WTC11 (cell line): ENCODE results near the gene RBM15. TPM values are rescaled to one million over a fixed set of nuclear protein-coding genes. Genes with fewer than 3 reads are reported as not detected.

Source experiments
- ATAC-seq: fragments of 200-7000 bp; cut with Tn5 transposase; 2 replicates; pipeline ENCODE4 v1.10.0; 2021; ENCODE audit warnings: mild to moderate bottlenecking, moderate library complexity
- CTCF ChIA-PET: fragments of 300-600 bp; sonication (Branson Sonifier 250); formaldehyde crosslinking; loops from one replicate; lab custom pipeline; 2021; ENCODE audit warnings: antibody characterized with exemption; lab: Charles Lee
- POLR2A ChIA-PET: fragments of 350-600 bp; sonication (Branson Sonifier 250); formaldehyde crosslinking; loops from one replicate; lab custom pipeline; 2021; ENCODE audit warnings: antibody characterized with exemption; lab: Charles Lee
- DNase-seq: peaks from one replicate; pipeline ENCODE4 v3.0.0; 2021; ENCODE audit warnings: low spot score
- H3K27ac Mint-ChIP-seq: 2 replicates; pipeline ENCODE4 v1.8.0; 2021; ENCODE audit warnings: mixed read lengths
- H3K27me3 Mint-ChIP-seq: 2 replicates; pipeline ENCODE4 v1.8.0; 2021; ENCODE audit warnings: low read depth, mild to moderate bottlenecking, moderate library complexity, mixed read lengths
- H3K36me3 Mint-ChIP-seq: 2 replicates; pipeline ENCODE4 v1.8.0; 2021; ENCODE audit warnings: mixed read lengths
- H3K4me1 Mint-ChIP-seq: 2 replicates; pipeline ENCODE4 v1.8.0; 2022; ENCODE audit warnings: mixed read lengths
- H3K4me3 Mint-ChIP-seq: 2 replicates; pipeline ENCODE4 v1.8.0; 2021; ENCODE audit warnings: mild to moderate bottlenecking, moderate library complexity, mixed read lengths
- H3K9me3 Mint-ChIP-seq: 2 replicates; pipeline ENCODE4 v1.8.0; 2021; ENCODE audit warnings: mixed read lengths
- ATF1 ChIP-seq: sonication (generic); formaldehyde crosslinking; IDR thresholded peaks from 2 replicates; pipeline ENCODE4 v1.8.1; 2023; ENCODE audit warnings: mild to moderate bottlenecking, moderate library complexity, missing genetic modification reagents
- FOXP1 ChIP-seq: sonication (generic); formaldehyde crosslinking; IDR thresholded peaks from 2 replicates; pipeline ENCODE4 v1.8.0; 2022; ENCODE audit warnings: missing genetic modification reagents, mild to moderate bottlenecking, moderate library complexity, borderline replicate concordance
- GABPB1 ChIP-seq: sonication (generic); formaldehyde crosslinking; IDR thresholded peaks from 2 replicates; pipeline ENCODE4 v1.8.1; 2023; ENCODE audit warnings: mild to moderate bottlenecking, missing genetic modification reagents
- IRF1 ChIP-seq: sonication (generic); formaldehyde crosslinking; IDR thresholded peaks from 2 replicates; pipeline ENCODE4 v1.8.0; 2023; ENCODE audit warnings: missing genetic modification reagents
- JAZF1 ChIP-seq: fragments of 250-450 bp; sonication (Bioruptor Pico); IDR thresholded peaks from 2 replicates; pipeline ENCODE4 v1.9.0; 2021; ENCODE audit warnings: moderate library complexity, mild to moderate bottlenecking, inconsistent platforms
- MAX ChIP-seq: sonication (generic); formaldehyde crosslinking; IDR thresholded peaks from 2 replicates; pipeline ENCODE4 v1.8.0; 2022; ENCODE audit warnings: mild to moderate bottlenecking, missing genetic modification reagents
- NFYB ChIP-seq: sonication (generic); formaldehyde crosslinking; conservative IDR thresholded peaks from 2 replicates; pipeline ENCODE4 v1.8.0; 2022; ENCODE audit warnings: low read depth, missing genetic modification reagents
- RORB ChIP-seq: fragments of 250-450 bp; sonication (Bioruptor Pico); IDR thresholded peaks from 2 replicates; pipeline ENCODE4 v1.9.0; 2021; ENCODE audit warnings: mild to moderate bottlenecking
- SOX15 ChIP-seq: fragments of 250-450 bp; sonication (Bioruptor Pico); IDR thresholded peaks from 2 replicates; pipeline ENCODE4 v1.9.0; 2021; ENCODE audit warnings: mild to moderate bottlenecking
- SP1 ChIP-seq: sonication (generic); formaldehyde crosslinking; conservative IDR thresholded peaks from 2 replicates; pipeline ENCODE4 v1.8.1; 2022; ENCODE audit warnings: missing genetic modification reagents
- TCF7 ChIP-seq: sonication (generic); formaldehyde crosslinking; IDR thresholded peaks from 2 replicates; pipeline ENCODE4 v1.8.0; 2022; ENCODE audit warnings: mild to moderate bottlenecking, low read depth, missing genetic modification reagents, moderate library complexity
- TEAD1 ChIP-seq: sonication (generic); formaldehyde crosslinking; IDR thresholded peaks from 2 replicates; pipeline ENCODE4 v1.8.0; 2022; ENCODE audit warnings: mild to moderate bottlenecking, missing genetic modification reagents
- ZBTB21 ChIP-seq: sonication (generic); formaldehyde crosslinking; IDR thresholded peaks from 2 replicates; pipeline ENCODE4 v1.8.1; 2023; ENCODE audit warnings: mild to moderate bottlenecking, missing genetic modification reagents, borderline replicate concordance
- ZMAT4 ChIP-seq: fragments of 250-450 bp; sonication (Bioruptor Pico); IDR thresholded peaks from 2 replicates; pipeline ENCODE4 v1.9.0; 2021; ENCODE audit warnings: mild to moderate bottlenecking
- ZNF138 ChIP-seq: sonication (generic); formaldehyde crosslinking; conservative IDR thresholded peaks from 2 replicates; pipeline ENCODE4 v1.8.1; 2022; ENCODE audit warnings: mild to moderate bottlenecking, moderate library complexity, missing genetic modification reagents
- ZNF232 ChIP-seq: sonication (generic); formaldehyde crosslinking; IDR thresholded peaks from 2 replicates; pipeline ENCODE4 v1.8.0; 2022; ENCODE audit warnings: mild to moderate bottlenecking, missing genetic modification reagents
- ZNF281 ChIP-seq: sonication (generic); formaldehyde crosslinking; IDR thresholded peaks from 2 replicates; pipeline ENCODE4 v1.8.0; 2023; ENCODE audit warnings: mild to moderate bottlenecking, missing genetic modification reagents
- ZNF317 ChIP-seq: sonication (generic); formaldehyde crosslinking; IDR thresholded peaks from 2 replicates; pipeline ENCODE4 v1.8.1; 2023; ENCODE audit warnings: low read depth, mild to moderate bottlenecking, moderate library complexity, missing genetic modification reagents, borderline replicate concordance
- ZSCAN18 ChIP-seq: fragments of 250-450 bp; sonication (Bioruptor Pico); IDR thresholded peaks from 2 replicates; pipeline ENCODE4 v2.1.2; 2022; ENCODE audit warnings: mild to moderate bottlenecking, moderate library complexity
- total RNA-seq: library from RNA; stranded (reverse); gene quantifications from 3 replicates; pipeline ENCODE4 v1.2.3, GENCODE V29; 2021

Gene RBM15
- total RNA-seq, 1 experiment from 2014 or later: 50.6 TPM

- no peak for ATAC-seq
- H3K27ac Mint-ChIP-seq: no peak overlapping the region
- CTCF ChIA-PET: interaction anchor here (1.4 to 4.2 kb wide), 2 partner anchors 10 to 95 kb away, joined by 7 to 17 read pairs; no protein-coding TSS in a partner anchor
- peaks cover 10% of the 10 kb centered on the region for H3K27me3 Mint-ChIP-seq
- POLR2A ChIA-PET: interaction anchor here (0.5 kb wide), 1 partner anchor 151 kb away, joined by 3 read pairs; no protein-coding TSS in a partner anchor
- H3K9me3 Mint-ChIP-seq: no peaks in the 10 kb centered on the region
- H3K4me1 Mint-ChIP-seq: no peaks in the 10 kb centered on the region
- no peak for DNase-seq
- H3K4me3 Mint-ChIP-seq: no peak overlapping the region
- no peaks in the 10 kb centered on the region for H3K36me3 Mint-ChIP-seq
- no peak for TF ChIP-seq TEAD1 (CRISPR knock-in tag)
- TF ChIP-seq ZBTB21 (CRISPR knock-in tag): no peak
- no peak for TF ChIP-seq TCF7
- no peak for TF ChIP-seq ZMAT4
- TF ChIP-seq ATF1 (CRISPR knock-in tag): no peak
- no peak for TF ChIP-seq ZNF317 (CRISPR knock-in tag)
- no peak for TF ChIP-seq SOX15 (CRISPR knock-in tag)
- no peak for TF ChIP-seq ZSCAN18 (CRISPR knock-in tag)
- TF ChIP-seq GABPB1: no peak
- TF ChIP-seq ZNF232: no peak
- no peak for TF ChIP-seq ZNF138 (CRISPR knock-in tag)
- no peak for TF ChIP-seq IRF1 (CRISPR knock-in tag)
- TF ChIP-seq MAX (CRISPR knock-in tag): no peak
- TF ChIP-seq NFYB (CRISPR knock-in tag): no peak
- TF ChIP-seq FOXP1 (CRISPR knock-in tag): no peak
These were observed 36.3 kb upstream of the RBM15 start for GRCh38 chr1:110302836-110303235.

GRCh38 chr1:110305900-110306420 is 33.2 kb upstream of the RBM15 start:
- POLR2A ChIA-PET: interaction anchor here (1.7 kb wide), 1 partner anchor 33 kb away, joined by 4 read pairs; the partner anchor contains the start of gene RBM15
- peaks cover 10% of the 10 kb centered on the region for H3K27me3 Mint-ChIP-seq

More at GRCh38 chr1:110305900-110306420, 33.2 kb upstream of the RBM15 start:
- H3K4me1 Mint-ChIP-seq: peaks cover 13% of the 10 kb centered on the region
- DNase-seq: no peak
- no peaks in the 10 kb centered on the region for H3K9me3 Mint-ChIP-seq
- H3K27ac Mint-ChIP-seq: no peak overlapping the region
- H3K4me3 Mint-ChIP-seq: no peak overlapping the region
- CTCF ChIA-PET: interaction anchor here (1.3 to 4.2 kb wide), 3 partner anchors 98 to 109 kb away, joined by 5 to 17 read pairs (median 5); no protein-coding TSS in a partner anchor
- no peak for ATAC-seq
- TF ChIP-seq ZMAT4 (no peak), ZNF281 (CRISPR knock-in tag) (no peak), SP1 (CRISPR knock-in tag) (no peak), RORB (no peak), JAZF1 (CRISPR knock-in tag) (no peak)
- TF ChIP-seq, all 79 proteins: peak for 0
- H3K36me3 Mint-ChIP-seq: no peaks in the 10 kb centered on the region
